IPS DF 4.7 (cell line): ENCODE results near the gene KLHDC4.
"Not testable (repeated sequence)": the region's sequence is repeated elsewhere in the genome, so short reads cannot be mapped to it uniquely, and the experiment has no call there.

Source experiments
- DNase-seq: peaks from one replicate; pipeline ENCODE4 v3.0.0-alpha.2; 2013; ENCODE audit warnings: low spot score; ENCODE audit errors: extremely low read depth

KLHDC4 gene

DNA sequence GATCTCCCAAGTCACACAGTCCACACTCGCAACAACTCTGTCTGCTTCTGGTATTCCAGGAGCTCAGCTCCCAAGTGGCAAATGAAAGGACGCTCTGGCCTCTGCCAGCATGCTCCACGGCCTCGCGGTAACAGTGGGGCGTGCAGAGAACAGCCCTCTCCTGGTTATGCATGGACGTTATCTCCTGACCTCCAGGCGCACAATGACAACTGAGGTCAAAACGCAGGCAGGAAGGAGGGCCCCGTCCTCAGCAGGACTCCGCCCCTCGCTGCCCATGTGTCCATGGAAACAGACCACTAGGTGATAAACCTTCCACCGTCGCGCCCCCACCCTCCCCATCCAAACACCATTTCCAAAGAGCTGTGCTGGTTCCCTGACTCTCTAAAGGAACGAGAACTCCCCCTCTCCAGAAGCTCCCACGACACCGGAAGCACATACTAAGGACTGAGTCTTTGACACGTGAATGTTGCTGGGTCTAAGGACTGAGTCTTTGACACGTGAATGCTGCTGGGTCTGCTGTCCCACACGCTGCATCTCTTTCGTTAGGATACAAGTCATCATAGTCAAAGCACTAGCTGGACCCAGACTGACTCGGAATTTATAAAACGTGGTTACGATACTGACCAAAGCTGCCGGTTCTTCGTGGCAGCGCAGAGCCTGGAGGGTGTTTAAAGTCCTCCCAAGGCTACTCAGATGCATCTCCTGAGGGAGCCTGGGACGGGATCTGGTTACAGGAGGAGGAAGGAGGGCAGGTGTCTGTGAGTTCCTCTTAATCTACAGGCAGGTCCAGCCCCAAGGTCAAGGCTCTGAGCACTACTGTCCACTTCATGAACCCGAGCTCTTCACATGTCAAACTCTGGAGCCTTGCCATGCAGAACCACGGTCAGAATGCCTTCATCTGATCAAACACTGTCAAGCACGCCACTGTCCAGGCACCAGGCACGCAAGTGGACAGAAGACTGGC, 43.9 kb downstream of the KLHDC4 start:
- DNase-seq: no peak

- no peak for DNase-seq
Observed at GRCh38 chr16:87720446-87720845, 45.3 kb downstream of the KLHDC4 start.

GRCh38 chr16:87718831-87719230, 47.0 kb downstream of the KLHDC4 start:
- not testable (repeated sequence) for DNase-seq

- DNase-seq: no peak
Observed at GRCh38 chr16:87715658-87716057, 50.1 kb downstream of the KLHDC4 start.

- no peak for DNase-seq
Observed at GRCh38 chr16:87715231-87715630, 50.6 kb downstream of the KLHDC4 start.

DNA sequence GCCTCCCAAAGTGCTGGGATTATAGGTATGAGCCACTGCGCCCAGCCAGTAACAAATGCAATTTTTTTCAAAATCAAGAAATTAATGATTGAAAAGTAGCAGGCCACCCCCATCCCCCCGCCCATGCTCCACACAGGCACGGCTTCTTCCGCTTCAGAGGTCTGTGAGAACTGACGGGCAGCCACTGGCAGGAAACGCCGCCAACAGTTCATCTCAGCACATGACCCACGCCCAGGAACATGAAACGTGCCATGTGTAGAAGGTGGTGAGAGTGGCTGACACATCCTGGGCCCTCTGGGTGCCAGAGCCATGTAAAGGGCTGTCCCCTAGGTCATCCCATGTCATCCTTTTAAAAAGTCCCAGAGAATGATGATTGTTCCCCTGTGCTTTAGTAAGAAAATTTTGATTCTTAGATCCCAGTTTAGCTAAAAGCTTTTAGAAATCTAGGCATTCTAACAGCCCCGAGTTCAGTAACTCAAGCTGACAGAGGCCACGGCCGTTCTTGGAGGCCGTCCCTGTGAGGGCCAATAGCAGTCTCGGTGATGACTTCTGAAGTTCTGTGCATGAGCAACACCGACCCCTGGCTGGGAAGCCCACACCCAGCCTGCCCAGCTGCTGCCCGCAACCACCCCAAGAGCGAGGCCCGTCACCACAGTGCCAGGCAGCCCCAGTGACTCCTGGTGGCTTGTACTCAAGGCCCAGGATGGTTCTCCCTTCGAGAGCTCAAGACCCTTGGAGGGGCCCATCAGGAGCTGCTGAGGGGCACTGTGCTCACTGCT, 52.1 kb downstream of the KLHDC4 start:
- DNase-seq: no peak

GRCh38 chr16:87712184-87712762, 53.5 kb downstream of the KLHDC4 start:
- no peak for DNase-seq

DNA sequence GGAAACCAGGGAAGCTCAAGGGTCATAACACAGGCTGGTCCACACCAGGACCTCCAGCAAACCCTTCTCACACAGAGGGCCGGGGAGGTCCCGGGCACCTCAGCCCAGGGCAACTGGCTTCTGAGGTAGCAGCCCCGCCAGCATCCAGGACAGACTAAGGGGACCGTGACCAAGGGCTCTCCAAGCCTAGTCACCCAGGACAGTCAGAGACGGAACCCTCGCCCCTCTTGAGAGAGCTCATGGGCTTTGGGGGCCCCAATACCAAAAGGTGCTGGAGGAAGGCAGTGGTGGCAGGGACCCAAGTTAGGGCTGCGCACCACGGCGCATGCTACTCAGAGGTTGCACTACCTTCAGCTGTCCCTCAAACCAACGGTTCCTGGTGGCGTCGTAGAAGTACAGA, 54.9 kb downstream of the KLHDC4 start:
- DNase-seq: no peak

GRCh38 chr16:87709677-87710076, 56.1 kb downstream of the KLHDC4 start:
- no peak for DNase-seq

DNA sequence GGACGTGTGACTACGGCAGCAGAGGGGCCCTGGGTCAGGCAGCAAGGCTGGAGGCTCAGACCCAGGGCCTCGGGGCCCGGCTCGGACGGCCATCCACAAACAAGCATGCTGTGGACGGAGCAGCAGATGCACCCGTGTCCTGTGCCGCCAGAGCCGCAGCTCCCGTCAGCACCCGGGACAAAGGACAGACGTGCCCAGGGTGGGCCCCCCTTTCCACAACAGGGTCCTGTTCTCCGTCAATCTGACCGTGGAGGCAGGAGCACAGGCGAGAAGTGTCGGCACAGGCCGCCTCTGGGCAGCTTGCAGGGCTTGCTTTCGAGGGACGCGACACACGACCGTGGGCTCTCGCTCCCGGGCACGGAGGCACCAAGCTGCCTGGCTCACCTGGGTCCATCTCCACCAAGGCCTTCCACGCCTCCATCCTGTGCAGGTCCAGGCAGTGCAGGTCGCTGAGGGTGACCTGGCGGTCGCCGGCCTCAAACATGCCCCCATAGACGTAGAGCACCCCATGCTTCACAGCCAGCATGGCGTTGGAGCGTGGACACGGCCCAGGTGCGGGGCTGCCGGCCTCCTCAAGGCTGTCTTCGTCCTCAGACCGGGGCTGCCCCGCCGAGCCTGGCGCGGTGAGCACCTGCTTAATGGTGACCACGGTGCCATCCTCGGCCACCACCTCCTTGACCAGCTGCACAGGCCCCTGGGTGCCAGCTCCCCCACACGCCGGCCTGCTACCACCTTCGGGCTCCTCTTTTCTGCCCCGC, 56.7 kb downstream of the KLHDC4 start:
- DNase-seq: no peak

GRCh38 chr16:87707714-87708580, 57.8 kb downstream of the KLHDC4 start:
- DNase-seq: no peak

- no peak for DNase-seq
Observed at GRCh38 chr16:87707097-87707496, 58.7 kb downstream of the KLHDC4 start.

- DNase-seq: no peak
Observed at GRCh38 chr16:87706278-87707000, 59.3 kb downstream of the KLHDC4 start.

- no peak for DNase-seq
Observed at GRCh38 chr16:87705771-87706277, 60.0 kb downstream of the KLHDC4 start.

DNA sequence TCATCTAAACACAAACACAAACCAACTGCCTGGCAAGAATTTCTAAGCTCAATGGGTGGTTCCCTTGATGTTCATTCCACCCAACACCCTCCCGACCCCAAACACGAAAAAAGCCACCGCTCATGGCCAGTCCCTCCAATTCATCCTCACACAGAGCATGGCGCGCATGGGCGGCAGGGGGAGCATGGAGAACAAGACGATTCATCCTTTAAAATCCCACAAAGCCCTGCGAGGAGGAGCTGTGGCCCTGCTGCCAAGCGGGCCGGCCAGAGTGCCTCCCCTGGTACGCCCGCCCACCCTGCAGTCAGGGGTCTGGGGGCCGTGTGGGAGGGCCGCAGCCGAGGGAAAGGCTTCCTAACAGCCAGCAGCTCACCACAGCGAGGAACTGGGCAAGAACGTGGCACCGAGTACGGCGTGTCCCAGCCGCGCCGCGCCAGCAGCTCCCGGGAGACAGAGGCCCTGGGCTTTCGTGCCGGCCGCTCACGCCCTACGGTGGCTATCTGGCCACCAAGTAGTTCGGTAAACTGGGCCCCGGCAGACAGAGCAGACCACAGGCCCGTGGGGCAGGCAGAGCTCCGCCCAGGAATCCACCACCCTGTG, 60.9 kb downstream of the KLHDC4 start:
- DNase-seq: no peak

DNA sequence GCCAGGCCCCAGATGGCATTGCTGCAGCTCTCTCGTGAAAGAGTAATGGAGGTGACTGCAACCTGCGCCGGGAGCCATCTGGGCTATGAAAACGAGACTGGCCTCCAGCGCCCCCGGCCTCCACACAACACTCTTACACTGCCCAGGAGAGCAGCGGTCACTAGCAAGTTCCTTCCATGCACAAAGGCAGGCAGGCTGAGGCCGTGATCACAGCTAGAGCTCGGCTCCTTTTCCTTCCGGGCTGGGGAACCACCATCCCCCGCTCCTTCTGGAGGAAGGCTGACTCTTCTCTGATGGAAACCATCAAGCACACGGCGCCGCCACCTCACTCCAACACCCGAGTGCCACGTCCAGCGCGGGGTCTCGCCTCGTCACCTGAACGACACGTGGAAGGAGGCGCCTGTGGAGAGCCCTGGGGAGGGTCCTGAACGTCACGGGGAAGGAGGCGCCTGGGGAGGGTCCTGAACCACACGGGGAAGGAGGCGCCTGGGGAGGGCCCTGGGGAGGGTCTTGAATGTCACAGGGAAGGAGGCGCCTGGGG, 61.9 kb downstream of the KLHDC4 start:
- DNase-seq: no peak

DNA sequence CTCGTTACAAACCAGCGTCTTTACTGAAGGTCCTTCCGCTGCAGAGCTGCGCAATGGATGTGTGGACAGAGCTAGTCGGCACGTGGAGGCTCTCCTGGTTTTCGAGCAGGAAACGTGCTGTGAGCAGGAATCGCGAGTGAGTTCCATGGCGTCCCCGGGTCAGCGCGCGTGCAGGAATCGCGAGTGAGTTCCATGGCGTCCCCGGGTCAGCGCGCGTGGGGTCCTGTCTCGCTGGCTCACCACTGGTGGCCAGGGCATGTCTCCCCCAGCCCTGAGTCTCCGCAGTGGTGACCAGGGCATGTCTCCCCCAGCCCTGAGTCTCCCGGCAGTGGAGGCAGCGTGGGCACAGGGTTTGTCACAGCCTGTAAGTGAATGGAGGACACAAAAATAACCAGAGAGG, 62.7 kb downstream of the KLHDC4 start:
- DNase-seq: no peak

- no peak for DNase-seq
Observed at GRCh38 chr16:87702325-87702811, 63.4 kb downstream of the KLHDC4 start.

- DNase-seq: no peak
Observed at GRCh38 chr16:87701505-87701921, 64.3 kb downstream of the KLHDC4 start.
